HG02981 (cell line): ENCODE measurements around the gene C1orf226.
"Not testable (repeated sequence)": the region's sequence is repeated elsewhere in the genome, so short reads cannot be mapped to it uniquely, and the experiment has no call there.

Experiments
- ATAC-seq: cut with Tn5 transposase; IDR thresholded peaks from one replicate; pipeline ENCODE4 v1.9.1; 2021; ENCODE audit warnings: mild to moderate bottlenecking, moderate library complexity; ENCODE audit not compliant: unreplicated experiment

The C1orf226 gene, protein sequence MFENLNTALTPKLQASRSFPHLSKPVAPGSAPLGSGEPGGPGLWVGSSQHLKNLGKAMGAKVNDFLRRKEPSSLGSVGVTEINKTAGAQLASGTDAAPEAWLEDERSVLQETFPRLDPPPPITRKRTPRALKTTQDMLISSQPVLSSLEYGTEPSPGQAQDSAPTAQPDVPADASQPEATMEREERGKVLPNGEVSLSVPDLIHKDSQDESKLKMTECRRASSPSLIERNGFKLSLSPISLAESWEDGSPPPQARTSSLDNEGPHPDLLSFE

GRCh38 chr1:162381383-162381782, at the start of gene C1orf226:
TSS of gene C1orf226 (plus strand) at chr1:162381728. CDS start at chr1:162381902, 174 bp downstream.
- ATAC-seq, result no peak

- ATAC-seq, result no peak
These were observed 47.5 kb upstream of the C1orf226 start for GRCh38 chr1:162333991-162334390.

DNA sequence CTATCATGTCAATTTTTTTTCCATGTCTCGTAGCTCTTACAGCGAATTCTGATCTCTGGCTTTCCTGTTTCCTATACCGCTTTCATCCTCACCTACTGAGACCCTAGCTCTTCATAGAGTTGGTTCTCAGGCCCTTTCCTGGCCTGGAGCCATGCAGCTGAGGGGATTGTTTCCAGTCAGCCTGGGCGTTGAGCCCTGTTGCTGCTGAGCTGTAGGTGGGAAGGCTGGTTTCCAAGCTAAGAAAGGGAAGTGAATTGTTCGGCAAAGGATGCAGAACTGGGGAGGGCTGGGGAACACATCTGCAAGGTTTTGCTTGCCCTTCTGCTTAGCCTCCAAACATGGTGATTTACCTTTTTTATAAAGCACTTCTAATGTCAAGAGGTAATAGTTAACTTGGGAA, 46.4 kb upstream of the C1orf226 start:
- ATAC-seq, result no peak

DNA sequence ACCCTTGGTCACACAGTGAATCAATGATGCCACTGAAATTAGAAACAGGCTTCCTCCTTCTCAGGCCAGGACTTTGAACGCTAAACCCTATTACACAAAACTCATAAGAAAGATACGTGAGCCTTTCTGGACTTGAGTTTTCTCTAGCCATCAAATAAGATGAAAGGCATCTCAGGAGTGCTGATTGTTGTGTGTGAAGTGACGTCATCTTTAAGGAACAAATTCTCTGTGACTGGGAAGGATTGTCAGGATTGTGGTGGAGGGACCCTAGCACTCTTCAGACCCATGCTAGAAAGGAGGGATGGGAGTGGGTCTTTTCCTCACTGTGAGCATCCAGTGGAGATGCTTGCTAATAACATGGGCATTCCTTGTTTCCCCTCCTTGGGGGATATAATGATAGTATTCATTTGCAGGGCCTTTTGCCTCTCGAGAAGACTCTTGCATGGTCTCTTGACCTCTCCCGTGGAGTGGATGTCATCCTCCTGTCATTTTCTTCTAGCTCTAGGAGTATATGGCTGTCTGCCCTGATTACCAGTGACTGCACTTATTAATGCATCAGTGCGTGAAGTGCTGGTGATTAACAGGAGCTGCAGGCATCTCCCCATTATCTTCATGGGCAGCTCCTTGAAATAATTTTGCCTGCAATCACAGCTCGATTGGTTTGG, 44.8 kb upstream of the C1orf226 start:
- ATAC-seq, result no peak

DNA sequence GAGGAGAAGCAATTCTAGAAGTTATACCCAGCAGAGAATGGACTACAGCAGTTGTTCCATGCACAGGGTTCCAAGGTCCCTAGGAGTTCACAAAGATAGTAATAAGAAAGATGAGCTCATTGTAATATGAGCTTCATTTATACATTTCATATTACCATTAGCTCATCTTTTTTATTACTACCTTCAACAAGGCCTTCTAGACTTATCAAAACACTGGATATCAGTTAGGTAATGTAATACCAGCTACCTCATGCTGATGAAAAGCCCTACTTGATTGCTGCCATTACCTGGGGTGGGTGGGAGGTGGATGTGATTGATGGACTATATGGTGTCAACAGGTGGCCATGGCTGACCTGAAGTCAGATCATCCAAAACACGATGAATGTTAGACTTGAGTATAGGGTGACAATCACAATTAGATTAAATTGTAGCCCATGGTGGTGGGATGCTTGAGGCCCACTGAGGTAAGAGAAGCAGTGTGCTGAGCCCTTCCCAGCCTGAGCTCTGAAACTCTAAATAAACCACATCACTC, 39.0 kb upstream of the C1orf226 start:
- no peak for ATAC-seq

DNA sequence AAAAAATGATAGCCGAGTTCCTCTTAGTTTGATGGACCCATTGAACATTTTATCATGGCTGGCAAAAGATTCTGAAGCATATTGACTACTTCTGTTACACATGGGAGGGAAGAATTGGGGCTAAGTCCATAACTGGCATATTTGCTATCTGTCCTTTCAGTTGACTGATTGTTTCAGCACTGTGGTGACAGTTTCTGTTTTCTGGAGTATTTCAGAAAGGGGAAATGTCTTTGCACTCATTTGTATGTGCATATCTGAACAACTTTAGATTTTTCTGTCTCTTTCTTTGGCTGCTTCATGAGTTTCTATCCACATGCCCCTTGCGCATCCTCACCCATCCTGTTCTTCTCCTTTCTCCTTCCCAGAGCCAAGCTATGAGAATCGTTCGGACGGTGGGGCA, 38.1 kb upstream of the C1orf226 start:
- ATAC-seq, result no peak

DNA sequence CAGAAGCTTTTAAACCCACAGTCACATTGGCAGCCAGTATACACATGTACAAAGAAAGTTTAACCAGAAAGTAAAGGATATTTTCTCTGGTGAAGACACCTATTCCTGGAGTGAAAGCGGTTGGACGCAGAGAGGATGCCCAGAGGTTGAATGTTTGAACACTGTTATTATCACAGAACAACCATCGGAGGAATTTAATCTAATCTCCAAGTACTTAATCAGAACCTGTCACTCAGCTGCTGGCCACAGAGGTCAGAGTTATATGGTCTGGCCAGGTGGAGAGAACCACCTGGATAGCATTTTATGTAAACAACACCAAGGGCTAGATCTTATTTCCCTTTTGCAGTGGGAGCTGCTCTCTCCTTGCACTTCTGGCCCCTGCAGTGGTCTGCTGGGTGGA, 34.2 kb upstream of the C1orf226 start:
- ATAC-seq, result no peak

GRCh38 chr1:162349635-162350330, 31.7 kb upstream of the C1orf226 start:
- no peak for ATAC-seq

DNA sequence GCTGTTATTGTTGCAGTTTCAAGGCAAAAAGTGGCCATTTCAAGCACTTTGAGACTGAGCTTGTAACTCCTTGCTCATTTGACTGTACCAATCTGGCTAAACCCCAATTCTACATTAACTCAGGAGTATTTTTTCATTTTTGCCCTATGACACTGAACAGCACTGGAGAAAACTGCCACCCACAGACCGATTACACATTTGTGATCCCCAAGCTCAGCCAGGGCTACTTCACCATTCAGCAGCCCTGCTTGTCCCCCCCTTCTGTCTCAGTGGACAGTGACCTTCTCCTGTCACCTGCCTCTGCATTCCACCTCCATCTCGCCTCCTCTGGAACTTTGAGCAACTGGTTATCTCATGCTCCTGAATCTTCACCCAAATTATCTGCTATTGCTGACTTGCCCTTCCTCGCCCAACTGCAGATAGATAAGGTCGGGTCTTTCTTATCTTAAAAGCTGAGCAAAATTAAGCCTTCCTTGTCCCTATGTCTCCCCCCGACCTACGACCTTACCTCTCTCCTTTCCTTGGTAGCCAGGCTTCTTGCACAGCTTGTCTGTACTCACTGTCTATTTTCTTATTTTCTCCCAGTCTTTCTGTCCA, 30.2 kb upstream of the C1orf226 start:
- no peak for ATAC-seq

- ATAC-seq, result not testable (repeated sequence)
These were observed 29.7 kb upstream of the C1orf226 start for GRCh38 chr1:162351874-162352273.

DNA sequence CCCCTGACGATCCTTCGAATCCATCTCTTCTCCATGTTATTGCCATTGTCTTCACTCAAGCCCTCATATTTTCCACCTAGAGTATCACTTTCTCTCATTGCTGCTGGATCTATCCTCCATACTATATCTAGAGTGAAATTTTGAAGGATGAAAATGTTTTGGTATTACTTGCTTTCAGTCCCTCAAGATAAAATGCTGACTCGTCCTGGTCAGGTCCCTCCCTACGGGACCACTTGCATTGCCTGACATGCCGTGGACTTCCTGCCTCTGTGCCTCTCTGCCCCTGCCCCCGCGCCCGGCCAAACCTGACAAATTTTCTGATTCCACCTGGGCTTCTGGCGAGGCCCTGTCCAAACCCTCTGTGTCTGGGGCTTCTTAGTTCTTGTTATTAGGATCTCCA, 28.4 kb upstream of the C1orf226 start:
- no peak for ATAC-seq

DNA sequence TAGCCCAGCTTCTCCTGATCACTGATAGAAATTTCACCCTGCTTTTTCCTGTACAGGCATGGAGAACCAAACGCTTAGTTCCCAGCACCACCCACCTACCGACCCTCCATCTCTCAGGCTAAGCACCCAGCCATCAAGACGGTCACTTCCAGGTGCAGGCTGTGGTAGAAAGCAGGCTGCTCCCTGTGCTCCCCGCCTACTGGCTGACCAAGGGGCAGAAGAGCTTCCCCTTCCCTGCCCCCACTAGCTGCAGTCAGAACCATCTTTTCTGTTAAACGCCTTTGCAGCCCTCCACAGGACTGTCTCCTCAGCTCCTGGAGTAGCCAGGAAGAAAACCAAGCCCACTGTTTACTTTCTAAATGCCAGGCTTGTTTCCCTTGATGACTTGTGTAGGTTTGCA, 27.8 kb upstream of the C1orf226 start:
- no peak for ATAC-seq

DNA sequence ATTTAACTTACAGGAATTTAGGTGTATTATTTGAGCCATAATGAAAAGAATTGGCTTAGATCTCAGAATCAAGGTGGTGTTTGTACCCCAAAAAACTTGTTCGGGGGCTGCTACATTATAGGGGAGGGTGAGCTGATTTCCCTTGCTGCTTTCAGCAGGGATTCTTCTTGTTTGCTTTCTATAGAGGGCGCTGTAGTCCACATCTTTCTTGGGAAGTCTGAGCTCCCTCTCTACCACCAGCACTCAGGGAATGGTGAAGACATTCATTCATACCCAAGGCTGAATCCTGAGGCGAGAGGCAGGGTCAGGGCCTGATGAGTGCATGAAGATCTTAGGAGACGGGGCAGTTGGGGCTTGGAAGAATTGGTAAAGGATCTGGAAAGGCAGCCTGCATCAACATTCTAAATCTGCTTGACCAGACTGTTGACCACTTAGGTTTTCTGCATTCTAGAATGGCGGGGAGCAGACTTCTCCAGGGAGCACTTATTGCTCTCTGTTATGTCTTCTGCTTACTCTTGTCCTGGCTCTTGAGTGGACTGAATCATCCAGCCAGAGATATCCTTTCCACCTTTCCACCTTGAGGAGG, 23.8 kb upstream of the C1orf226 start:
- ATAC-seq, result no peak

DNA sequence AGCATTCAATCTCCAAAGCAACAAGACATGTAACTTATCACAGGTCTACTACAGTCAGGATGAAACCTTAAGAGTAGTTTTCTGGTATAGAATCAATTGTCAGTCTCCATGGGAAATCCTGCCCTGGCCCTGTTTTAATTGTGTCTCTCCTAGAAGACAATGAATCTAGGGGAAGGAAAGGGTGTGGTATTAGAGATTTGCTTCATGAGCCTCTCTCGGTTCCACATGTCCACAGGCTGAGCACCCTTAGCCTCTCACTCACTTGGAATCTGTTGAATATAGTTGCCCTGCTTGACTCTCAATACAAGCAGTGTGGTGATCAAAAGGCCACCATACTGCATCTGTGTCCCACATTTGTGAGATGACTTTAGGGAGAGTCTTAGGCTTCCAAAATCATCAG, 22.6 kb upstream of the C1orf226 start:
- ATAC-seq, result no peak

- no peak for ATAC-seq
These were observed 21.8 kb upstream of the C1orf226 start for GRCh38 chr1:162359523-162360236.

- no peak for ATAC-seq
These were observed 21.2 kb upstream of the C1orf226 start for GRCh38 chr1:162360237-162360873.

DNA sequence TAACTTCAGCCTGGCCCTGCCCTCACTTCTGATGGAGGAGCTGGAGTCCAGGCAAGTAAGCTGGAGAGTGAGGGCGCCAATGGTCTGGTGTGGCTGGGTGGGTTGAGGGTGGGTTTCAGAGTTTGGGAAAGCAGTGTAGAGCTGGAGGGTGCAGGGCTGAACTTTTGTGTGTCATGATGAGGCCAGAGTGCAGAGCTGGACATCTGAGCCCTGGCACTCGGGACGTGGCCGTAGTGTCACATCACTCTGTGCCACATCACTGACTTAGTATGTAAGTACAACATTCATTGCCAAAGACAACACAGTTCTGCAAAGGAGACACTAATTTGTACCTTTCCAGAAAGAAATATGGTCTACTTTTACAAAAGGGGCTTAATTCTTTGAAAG, 20.7 kb upstream of the C1orf226 start:
- no peak for ATAC-seq

DNA sequence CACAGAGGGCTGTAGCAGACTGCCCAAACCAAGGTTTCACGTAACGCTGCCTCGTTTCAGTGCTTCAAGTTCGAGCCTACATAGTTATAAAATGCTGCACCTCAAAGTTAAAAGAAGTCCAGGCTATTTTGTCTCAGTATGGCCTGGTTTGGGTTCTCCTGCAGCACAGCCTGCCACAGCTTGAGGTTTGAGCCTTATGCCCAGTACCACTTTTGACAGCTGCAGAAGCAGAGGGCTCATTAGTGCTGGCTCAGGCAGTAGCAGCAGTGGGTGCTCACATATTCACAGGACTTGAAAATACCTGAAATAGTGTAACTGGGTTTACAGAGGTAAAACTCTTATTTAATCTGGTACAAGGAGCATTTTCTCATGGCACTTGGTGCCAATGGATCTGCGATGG, 20.2 kb upstream of the C1orf226 start:
- peak; percentile 51 for ATAC-seq

GRCh38 chr1:162363823-162364222, 17.7 kb upstream of the C1orf226 start:
- no peak for ATAC-seq

GRCh38 chr1:162364498-162364897, 17.0 kb upstream of the C1orf226 start:
- ATAC-seq, result no peak
